ENCODE data around the gene THRB.

Gene THRB

GRCh38 chr3:24167429-24167828 lies 327.2 kb downstream of the THRB start:
- DNase-seq: no peak

- no peak for DNase-seq
Observed at GRCh38 chr3:24166515-24166914, 328.1 kb downstream of the THRB start.

GRCh38 chr3:24165603-24165982 lies 329.1 kb downstream of the THRB start:
- no peak for DNase-seq

- no peak for DNase-seq
Observed at GRCh38 chr3:24164967-24165602, 329.6 kb downstream of the THRB start.

- DNase-seq: no peak
Observed at GRCh38 chr3:24162929-24163328, 331.7 kb downstream of the THRB start.

GRCh38 chr3:24161841-24162240 lies 332.8 kb downstream of the THRB start:
- no peak for DNase-seq

- DNase-seq: no peak
Observed at GRCh38 chr3:24160424-24161095, 334.1 kb downstream of the THRB start.

GRCh38 chr3:24158761-24159454 lies 335.7 kb downstream of the THRB start:
- peak in 1 of 5 experiments; percentile 5 for DNase-seq

- DNase-seq: no peak
Observed at GRCh38 chr3:24157106-24157505, 337.5 kb downstream of the THRB start.

- DNase-seq: no peak
Observed at GRCh38 chr3:24156466-24156865, 338.2 kb downstream of the THRB start.

- no peak for DNase-seq
Observed at GRCh38 chr3:24155276-24155675, 339.4 kb downstream of the THRB start.

GRCh38 chr3:24154781-24155180 lies 339.9 kb downstream of the THRB start:
- no peak for DNase-seq

GRCh38 chr3:24154013-24154695 lies 340.5 kb downstream of the THRB start:
- peak in 1 of 5 experiments; percentile 1 for DNase-seq

GRCh38 chr3:24151594-24151993 lies 343.1 kb downstream of the THRB start:
- no peak for DNase-seq

GRCh38 chr3:24149032-24149431 lies 345.6 kb downstream of the THRB start:
- no peak for DNase-seq

- no peak for DNase-seq
Observed at GRCh38 chr3:24145981-24146822, 348.4 kb downstream of the THRB start.

- DNase-seq: no peak
Observed at GRCh38 chr3:24145481-24145880, 349.2 kb downstream of the THRB start.

GRCh38 chr3:24142127-24142526 lies 352.5 kb downstream of the THRB start:
- DNase-seq: no peak

- DNase-seq: no peak
Observed at GRCh38 chr3:24141548-24141947, 353.1 kb downstream of the THRB start.

- no peak for DNase-seq
Observed at GRCh38 chr3:24139463-24140412, 354.9 kb downstream of the THRB start.

- DNase-seq: no peak
Observed at GRCh38 chr3:24138876-24139256, 355.8 kb downstream of the THRB start.

Data from T-helper 2 cell (primary cell).